Upper lobe of left lung (tissue), 6 donors: ENCODE results near the gene HOXB2. TPM values are rescaled to one million over a fixed set of nuclear protein-coding genes. Genes with fewer than 3 reads are reported as not detected.

Experiments used
- ATAC-seq, 2 donors: fragments of 200-7000 bp; cut with Tn5 transposase; one replicate each; pipeline ENCODE4 v1.9.1; 2022; ENCODE audit warnings: mild to moderate bottlenecking in 2 of 2, moderate library complexity in 2 of 2; ENCODE audit not compliant: low FRiP score in 2 of 2
- DNase-seq, 2 donors: peaks; one replicate each; pipeline ENCODE4 v3.0.0-alpha.2; 2019 to 2020
- H3K27ac ChIP-seq, 4 donors: fragments of 200-600 bp; sonication (generic); one replicate each; pipeline ENCODE4 v1.5.1; 2016 to 2019
- H3K27me3 ChIP-seq, 4 donors: fragments of 200-600 bp; sonication (generic); one replicate each; pipeline ENCODE4 v1.5.1; 2017 to 2019
- H3K36me3 ChIP-seq, 4 donors: fragments of 200-600 bp; sonication (generic); one replicate each; pipeline ENCODE4 v1.5.1; 2016 to 2019
- H3K4me1 ChIP-seq, 4 donors: fragments of 200-600 bp; sonication (generic); one replicate each; pipeline ENCODE4 v1.5.1; 2018 to 2019
- H3K4me3 ChIP-seq, 4 donors: fragments of 200-600 bp; sonication (generic); one replicate each; pipeline ENCODE4 v1.5.1; 2017 to 2019; ENCODE audit warnings: mild to moderate bottlenecking in 2 of 4, moderate library complexity in 1 of 4
- H3K9me3 ChIP-seq, 4 donors: fragments of 200-600 bp; sonication (generic); one replicate each; pipeline ENCODE4 v1.5.1; 2018 to 2019
- EP300 ChIP-seq, 4 donors: sonication (generic); formaldehyde crosslinking; IDR thresholded peaks; one replicate each; pipeline ENCODE4 v1.5.1; 2017; ENCODE audit warnings: antibody characterized with exemption in 4 of 4, control low read depth in 2 of 4
- POLR2A ChIP-seq, 4 donors: fragments of 450-650 bp; IDR thresholded peaks; one replicate each; pipeline ENCODE4 v1.5.1; 2016 to 2017; ENCODE audit warnings: antibody characterized with exemption in 4 of 4, mild to moderate bottlenecking in 2 of 4
- POLR2AphosphoS5 ChIP-seq, 2 donors: sonication (generic); formaldehyde crosslinking; IDR thresholded peaks; one replicate each; pipeline ENCODE4 v1.5.1; 2017; ENCODE audit warnings: antibody characterized with exemption in 2 of 2
- WGBS, 2 donors: methylation state at CpG; one replicate each; pipeline ENCODE4 v1.1.5; 2017 to 2018; 5-methylcytosine and 5-hydroxymethylcytosine counted together
- total RNA-seq, 6 donors: library from RNA; depleted of rRNA in 4 of 6; stranded (reverse); fragments of >200 nt in 4 of 6; gene quantifications; one replicate each; pipeline versions ENCODE4 v1.1.0 to v1.2.1, GENCODE V29; 2016 to 2021
- TF ChIP-seq, protein P1 (sequence below), 6 experiments: fragments of 450-650 bp in 4 of 6; fragments of 200-600 bp in 2 of 6; sonication (generic) in 2 of 6; IDR thresholded peaks; one replicate each; pipeline ENCODE4 v1.5.1; 2016 to 2019; ENCODE audit warnings: antibody characterized with exemption in 6 of 6
- donor health status: DM: no; HTN: no; CAD: no; lungs with moderate emphysema.
- donor health status: DM: no; HTN: yes; CAD: no; lungs with severe emphysema.

HOXB2 gene
- total RNA-seq = 10 to 100 TPM in 2 of 6 donors, 1 to 10 TPM in 4; 1.4 to 16.1 (median 7.4) TPM

DNA sequence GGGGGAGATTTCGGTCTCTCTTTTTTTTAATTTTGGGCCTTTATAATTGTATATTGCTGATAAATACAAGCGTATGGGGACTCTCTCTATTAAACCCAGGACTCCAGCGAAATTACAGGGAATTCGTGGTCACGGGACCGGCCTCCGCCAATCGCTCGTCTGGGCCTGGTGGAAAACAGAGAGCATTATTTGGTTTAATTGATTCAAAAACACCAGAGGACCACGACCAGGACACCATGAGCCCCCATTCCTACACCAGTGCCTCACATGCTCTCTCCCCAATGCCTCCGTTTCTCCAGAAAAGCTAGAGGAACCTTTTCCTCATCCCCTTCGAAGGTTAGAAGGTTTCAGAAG lies at the start of gene HOXB2:
Gene HOXB2, minus strand, starts transcription at position 88 of the 354 bp plus-strand sequence. CDS start 198 bp downstream, outside the sequence.
- peaks cover 12 to 29% (median 18%) of the 10 kb centered on the region in 4 donors for H3K4me1 ChIP-seq
- ATAC-seq = no peak
- no peaks in the 10 kb centered on the region for H3K36me3 ChIP-seq
- 25 to 30% methylated on average over 12 of the region's 12 CpGs for WGBS, 2 donors
- H3K4me3 ChIP-seq = peak within 1 kb of the TSS in 3 of 4 donors; percentile 42 to 60 (median 53)
- peak within 1 kb of the TSS; percentile 81 to 90 (median 88) for H3K27ac ChIP-seq
- no peaks in the 10 kb centered on the region for H3K9me3 ChIP-seq
- peaks cover 0 to 41% (median 22%) of the 10 kb centered on the region in 4 donors for H3K27me3 ChIP-seq
- TF ChIP-seq EP300 (IDR thresholded peaks at IDR 0.05) (no peak), POLR2AphosphoS5 (IDR thresholded peaks at IDR 0.05) (no peak), POLR2A (IDR thresholded peaks at IDR 0.05) (no peak)
- TF ChIP-seq, protein P1, sequence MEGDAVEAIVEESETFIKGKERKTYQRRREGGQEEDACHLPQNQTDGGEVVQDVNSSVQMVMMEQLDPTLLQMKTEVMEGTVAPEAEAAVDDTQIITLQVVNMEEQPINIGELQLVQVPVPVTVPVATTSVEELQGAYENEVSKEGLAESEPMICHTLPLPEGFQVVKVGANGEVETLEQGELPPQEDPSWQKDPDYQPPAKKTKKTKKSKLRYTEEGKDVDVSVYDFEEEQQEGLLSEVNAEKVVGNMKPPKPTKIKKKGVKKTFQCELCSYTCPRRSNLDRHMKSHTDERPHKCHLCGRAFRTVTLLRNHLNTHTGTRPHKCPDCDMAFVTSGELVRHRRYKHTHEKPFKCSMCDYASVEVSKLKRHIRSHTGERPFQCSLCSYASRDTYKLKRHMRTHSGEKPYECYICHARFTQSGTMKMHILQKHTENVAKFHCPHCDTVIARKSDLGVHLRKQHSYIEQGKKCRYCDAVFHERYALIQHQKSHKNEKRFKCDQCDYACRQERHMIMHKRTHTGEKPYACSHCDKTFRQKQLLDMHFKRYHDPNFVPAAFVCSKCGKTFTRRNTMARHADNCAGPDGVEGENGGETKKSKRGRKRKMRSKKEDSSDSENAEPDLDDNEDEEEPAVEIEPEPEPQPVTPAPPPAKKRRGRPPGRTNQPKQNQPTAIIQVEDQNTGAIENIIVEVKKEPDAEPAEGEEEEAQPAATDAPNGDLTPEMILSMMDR (IDR thresholded peaks at IDR 0.05) = no peak
- no peak for DNase-seq

DNA sequence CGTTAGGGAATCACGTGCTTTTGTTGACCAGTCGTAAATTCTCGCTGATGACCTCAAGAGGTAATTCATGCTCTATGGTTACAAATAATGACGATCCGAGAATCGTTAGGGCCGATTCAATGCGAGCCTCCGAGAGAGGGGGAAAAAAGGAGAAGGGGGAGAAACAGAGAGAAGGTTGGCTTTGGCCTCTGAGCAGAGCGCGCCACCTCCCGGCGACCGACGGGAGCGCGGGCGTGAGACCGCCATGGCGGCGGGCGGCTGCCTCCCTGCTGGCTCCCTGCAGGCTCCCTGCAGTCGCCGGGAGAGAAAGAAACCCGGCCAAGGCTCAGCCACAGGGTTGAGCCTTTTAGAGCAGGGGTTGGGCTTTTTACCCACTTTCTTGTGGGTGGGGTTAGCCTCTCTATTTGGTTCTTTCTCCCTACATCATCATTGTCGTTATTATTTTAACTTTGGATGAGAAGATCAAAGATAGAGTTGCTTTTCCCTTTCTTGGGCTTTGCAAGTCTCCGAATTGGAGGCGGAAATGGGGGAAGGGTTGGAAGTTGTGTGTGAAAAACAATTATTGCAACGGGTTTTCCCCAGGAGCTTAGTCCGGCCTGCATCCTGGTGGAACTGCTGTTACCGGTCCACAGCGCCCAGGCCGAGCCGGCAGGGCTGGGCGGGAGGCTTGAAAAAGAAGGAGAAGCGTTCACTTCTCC lies 49.1 kb upstream of the HOXB2 start:
- Histone ChIP-seq H3K4me3 (peak overlapping the region in 3 of 4 donors; percentile 38 to 50 (median 50)), H3K27me3 (peaks cover 0 to 63% (median 32%) of the 10 kb centered on the region in 4 donors), H3K27ac (peak overlapping the region; percentile 66 to 90 (median 90)), H3K9me3 (no peaks in the 10 kb centered on the region), H3K36me3 (no peaks in the 10 kb centered on the region), H3K4me1 (peaks cover 25 to 49% (median 33%) of the 10 kb centered on the region in 4 donors)
- DNase-seq (peak; percentile 65 to 97), ATAC-seq (peak; percentile 61 to 85)
- WGBS, 2 donors = 7 to 13% methylated on average over 36 to 37 of the region's 37 CpGs
- TF ChIP-seq, protein P1 (IDR thresholded peaks at IDR 0.05) = peak; percentile 83 to 92 (median 88)
- TF ChIP-seq POLR2A (IDR thresholded peaks at IDR 0.05) (peak in 1 of 4 donors; percentile 12), EP300 (IDR thresholded peaks at IDR 0.05) (no peak), POLR2AphosphoS5 (IDR thresholded peaks at IDR 0.05) (no peak)

DNA sequence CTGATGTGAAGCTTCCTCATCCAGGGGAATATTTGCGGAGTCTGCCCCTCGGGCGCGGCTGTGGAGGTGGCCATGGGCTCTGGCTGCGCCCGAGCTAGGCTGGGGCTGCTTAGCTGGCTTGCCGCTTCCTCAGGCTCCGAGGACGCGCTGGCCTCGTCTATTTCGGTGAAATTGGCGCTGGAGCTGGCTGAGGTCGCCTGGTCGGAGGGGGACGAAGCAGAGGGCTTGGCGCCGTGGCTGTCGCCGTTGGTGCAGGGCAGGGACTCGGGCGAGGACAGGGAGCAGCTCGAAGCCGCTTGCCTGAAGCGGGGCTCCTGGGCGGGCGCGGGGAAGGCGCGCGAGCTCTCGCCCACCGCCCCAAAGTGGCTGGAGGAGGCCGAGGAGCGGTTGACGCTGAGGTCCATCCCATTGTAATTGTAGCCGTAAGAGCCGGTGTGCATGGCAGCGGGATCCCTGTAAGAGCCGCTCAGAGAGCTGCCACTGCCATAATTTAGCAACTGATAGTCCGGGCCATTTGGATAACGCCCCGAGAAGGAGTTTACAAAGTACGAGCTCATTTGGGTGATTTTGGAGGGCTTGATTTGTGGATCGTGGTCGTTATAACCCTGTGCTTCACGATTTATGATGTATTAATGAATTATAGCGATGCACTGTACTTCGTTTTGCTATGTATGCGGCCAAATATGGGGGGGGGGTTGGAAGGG lies 48.4 kb upstream of the HOXB2 start, which contains the start of gene HOXB5:
Gene HOXB5, minus strand, starts transcription at position 654 of the 704 bp plus-strand sequence. Its CDS starts 97 bp downstream, at position 557.
- WGBS, 2 donors = 2 to 4% methylated on average over 21 to 50 of the region's 50 CpGs
- H3K4me3 ChIP-seq = peak within 1 kb of the TSS; percentile 38 to 50 (median 44)
- ATAC-seq (peak in 1 of 2 donors; percentile 37), DNase-seq (peak in 1 of 2 donors; percentile 85)
- H3K9me3 ChIP-seq = no peaks in the 10 kb centered on the region
- TF ChIP-seq POLR2AphosphoS5 (IDR thresholded peaks at IDR 0.05) (no peak), EP300 (IDR thresholded peaks at IDR 0.05) (no peak), POLR2A (IDR thresholded peaks at IDR 0.05) (no peak)
- TF ChIP-seq, protein P1 (IDR thresholded peaks at IDR 0.05) = no peak
- H3K36me3 ChIP-seq = no peaks in the 10 kb centered on the region
- peaks cover 0 to 57% (median 32%) of the 10 kb centered on the region in 4 donors for H3K27me3 ChIP-seq
- H3K27ac ChIP-seq = peak within 1 kb of the TSS; percentile 66 to 90 (median 90)
- peaks cover 25 to 51% (median 32%) of the 10 kb centered on the region in 4 donors for H3K4me1 ChIP-seq

DNA sequence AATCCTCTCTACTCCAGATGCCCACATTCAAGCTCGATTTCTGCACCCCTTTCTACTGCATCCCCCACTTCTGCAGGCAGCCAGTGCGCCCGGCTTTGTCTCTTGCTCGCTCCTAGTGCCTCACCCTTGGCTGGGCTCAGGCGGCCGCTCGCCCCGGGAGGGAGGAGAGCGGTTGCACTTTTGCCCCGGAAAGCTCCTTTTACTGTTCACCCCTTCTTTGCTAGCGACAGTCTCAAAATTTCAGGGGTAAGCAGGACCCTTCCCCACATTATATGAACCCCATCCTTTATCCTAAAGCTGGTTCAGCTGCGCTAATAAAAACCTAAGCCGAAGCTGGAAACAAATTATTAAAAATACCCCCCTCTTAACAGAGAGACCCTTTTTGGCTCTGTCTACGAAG lies 47.7 kb upstream of the HOXB2 start:
- Histone ChIP-seq H3K27me3 (peaks cover 0 to 52% (median 26%) of the 10 kb centered on the region in 4 donors), H3K9me3 (no peaks in the 10 kb centered on the region), H3K36me3 (no peaks in the 10 kb centered on the region), H3K4me1 (peaks cover 25 to 53% (median 27%) of the 10 kb centered on the region in 4 donors), H3K4me3 (peak overlapping the region; percentile 20 to 50 (median 44)), H3K27ac (peak overlapping the region; percentile 66 to 90 (median 90))
- ATAC-seq = peak in 1 of 2 donors; percentile 37
- 4 to 8% methylated on average over 14 of the region's 14 CpGs for WGBS, 2 donors
- TF ChIP-seq POLR2AphosphoS5 (IDR thresholded peaks at IDR 0.05) = no peak
- no peak for TF ChIP-seq EP300 (IDR thresholded peaks at IDR 0.05)
- TF ChIP-seq, protein P1 (IDR thresholded peaks at IDR 0.05) = no peak
- no peak for TF ChIP-seq POLR2A (IDR thresholded peaks at IDR 0.05)
- peak in 1 of 2 donors; percentile 78 for DNase-seq
